GM19452 (cell line): ENCODE measurements around the gene KRT83.
"Not testable (repeated sequence)": the region's sequence is repeated elsewhere in the genome, so short reads cannot be mapped to it uniquely, and the experiment has no call there.

ENCODE experiments used
- ATAC-seq: cut with Tn5 transposase; IDR thresholded peaks from one replicate; pipeline ENCODE4 v1.9.1; 2021; ENCODE audit not compliant: unreplicated experiment

KRT83 gene

DNA sequence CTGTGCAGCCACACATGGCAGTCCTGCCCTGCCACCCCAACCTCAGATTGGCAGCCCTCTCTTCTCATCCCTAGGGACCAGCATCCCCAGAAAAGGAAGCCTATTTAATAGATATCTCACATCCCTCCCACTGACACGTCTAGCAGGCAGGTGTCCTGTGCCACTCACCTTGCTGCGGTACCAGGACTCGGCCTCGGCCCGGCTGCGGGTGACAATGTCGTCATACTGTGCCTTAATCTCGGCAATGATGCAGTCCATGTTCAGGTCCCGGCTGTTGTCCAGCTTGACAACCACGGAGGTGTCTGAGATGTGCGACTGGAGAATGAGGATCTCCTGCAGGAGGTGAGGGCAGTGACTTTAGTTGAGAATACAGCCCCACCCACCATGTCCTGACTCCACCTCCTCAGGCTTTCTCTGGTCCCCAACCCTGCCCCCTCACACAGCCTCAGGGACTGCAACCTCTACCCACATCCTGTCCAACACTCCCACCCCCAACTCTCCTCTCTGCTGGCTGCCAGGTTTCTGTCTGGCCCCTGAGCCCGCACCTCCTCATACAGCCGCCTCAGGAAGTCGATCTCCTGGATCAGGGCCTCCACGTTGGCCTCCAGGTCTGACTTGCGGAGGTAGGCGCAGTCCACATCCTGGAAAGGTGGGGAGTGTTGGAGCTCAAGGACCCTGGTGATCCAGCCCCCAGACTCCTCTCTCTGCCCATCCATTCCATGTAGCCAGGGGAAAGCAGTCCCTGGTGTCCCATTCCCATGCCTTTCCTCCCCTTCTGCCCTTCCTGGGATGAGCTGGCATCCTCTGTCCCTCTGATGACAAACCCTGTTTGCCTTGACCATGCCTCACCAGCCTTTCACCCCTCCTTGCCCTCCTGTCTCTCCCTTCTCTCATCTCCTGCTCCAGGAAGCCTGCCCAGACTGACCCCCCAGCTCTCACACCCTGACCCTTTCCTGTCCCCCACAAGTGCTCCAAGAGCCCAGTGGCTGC is 33.1 kb downstream of the KRT83 start:
- peak; percentile 93 for ATAC-seq

DNA sequence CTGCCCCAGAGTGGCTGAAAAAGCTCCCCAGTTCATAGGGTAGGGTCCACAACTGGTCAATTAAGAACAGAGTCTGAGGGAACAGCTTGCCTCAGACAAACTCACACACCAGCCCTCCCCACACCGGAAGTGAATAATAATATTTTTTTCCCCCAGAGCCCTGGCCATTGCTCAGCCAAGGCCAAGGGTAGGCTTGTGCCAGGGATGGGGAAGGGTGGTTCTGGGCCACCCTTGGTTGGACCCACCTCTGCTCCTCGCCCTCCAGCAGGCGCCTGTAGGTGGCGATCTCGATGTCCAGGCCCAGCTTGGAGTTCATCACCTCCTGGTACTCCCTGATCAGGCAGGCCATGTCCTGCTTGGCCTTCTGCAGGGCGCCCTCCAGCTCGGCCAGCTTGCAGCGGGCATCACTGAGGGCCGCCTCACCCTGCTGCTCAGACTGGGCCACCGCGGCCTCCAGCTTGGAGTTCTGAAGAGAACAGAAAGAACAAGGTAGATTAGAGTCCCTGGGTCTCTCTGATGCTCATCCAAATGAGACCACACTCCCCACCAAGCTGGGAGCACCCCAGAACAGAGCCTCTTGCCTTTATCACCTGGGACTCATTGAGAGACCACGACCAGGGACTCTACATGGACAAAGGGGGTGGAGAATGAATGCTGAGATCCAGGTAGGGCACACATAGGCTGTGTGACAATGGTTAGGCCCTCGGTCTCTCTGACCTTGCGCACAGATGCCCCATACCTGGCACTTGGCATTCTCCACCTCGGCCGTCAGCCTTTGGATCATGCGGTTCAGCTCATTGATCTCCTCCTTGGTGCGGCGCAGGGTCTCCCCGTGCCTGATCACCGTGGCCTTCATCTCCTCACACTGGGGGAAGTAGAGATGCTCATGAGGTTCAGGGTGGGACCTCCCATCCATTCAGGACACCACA is 34.1 kb downstream of the KRT83 start:
- ATAC-seq = not testable (repeated sequence)

DNA sequence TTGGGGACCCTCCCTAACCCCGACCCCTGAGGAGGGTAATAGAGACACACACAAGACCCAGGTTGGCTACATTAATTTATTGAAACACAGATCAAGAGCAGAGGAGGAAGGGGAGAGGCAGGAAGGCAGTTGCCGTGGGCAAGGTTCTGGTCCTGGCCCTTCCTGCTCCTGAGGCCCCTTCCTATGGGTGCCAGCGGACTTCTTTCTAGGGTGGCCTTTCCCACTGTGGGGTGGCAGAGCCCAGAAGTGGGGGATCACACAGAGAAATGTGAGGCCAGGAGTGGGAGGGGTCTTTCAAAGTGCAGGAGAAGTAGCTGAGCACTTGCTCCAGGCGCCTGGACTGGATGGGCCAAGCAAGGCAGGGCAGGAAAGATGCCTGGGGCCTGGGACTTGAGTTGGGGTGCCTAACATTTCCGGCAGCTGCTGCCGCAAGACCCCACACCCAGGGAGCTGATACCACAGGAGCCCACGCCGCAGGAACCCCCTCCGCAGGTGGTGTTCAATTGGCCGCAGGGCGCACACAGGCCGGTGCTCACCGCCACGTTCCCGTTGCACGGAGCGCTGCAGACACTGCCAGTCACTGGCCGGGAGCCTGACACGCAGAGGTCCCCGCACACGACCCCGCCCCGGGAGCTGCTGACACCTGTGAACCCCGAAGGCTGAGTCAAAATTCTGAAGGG is 35.2 kb downstream of the KRT83 start:
- no peak for ATAC-seq

DNA sequence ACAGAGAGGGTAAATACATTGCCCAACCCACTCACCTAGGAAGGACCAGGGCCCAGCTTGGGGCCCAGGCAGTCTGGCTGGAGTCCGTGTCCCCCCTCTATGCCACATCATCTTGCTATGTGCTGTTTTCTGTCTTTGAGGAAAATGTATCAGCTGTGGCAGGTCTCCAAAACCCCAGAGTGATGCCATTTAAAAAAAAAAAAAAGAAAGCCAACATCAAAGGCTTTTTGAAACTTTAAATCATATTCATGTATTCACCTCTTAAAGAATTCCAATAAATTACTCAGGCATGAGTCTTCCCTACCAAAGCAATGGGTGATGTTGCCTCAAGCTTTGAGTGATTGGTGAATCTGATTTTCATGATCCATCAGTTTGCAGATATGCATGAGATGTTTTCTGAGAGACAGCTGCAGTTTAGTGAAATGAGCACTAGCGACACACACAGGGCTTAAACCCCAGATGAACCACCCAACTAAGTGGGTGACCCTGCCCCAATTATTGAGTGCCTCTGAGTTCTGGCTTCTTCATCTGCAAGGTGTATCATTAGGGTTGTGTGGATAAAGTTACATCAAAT is 35.9 kb downstream of the KRT83 start:
- no peak for ATAC-seq

DNA sequence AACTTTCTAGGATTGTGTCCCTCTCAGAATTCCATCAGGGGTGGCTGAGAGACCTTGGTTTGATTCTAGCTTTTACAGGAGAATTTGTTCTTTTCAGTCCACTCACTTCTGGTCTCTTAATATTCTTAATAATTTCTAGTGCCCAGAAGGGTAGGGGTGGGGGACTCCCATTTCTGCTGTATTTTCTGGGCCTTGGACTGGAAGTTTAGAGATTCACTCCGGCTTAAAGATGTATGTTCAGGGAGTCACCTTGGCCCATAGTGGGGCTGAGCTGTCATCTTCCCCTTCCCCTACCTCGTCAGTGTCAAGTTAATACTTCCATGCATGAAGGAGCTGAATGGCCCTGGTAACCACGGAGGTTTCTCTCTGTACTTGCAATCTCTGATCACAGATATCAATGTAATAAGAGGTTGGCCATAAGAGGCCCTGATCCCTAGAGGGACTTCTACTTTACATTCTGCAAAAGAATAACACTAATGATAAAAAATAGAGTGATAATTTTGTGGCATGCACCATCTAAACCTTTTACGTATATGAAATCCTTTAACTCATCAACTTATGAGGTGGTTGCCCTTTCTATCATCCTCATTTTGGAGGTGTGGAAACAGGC is 36.5 kb downstream of the KRT83 start:
- ATAC-seq = no peak

DNA sequence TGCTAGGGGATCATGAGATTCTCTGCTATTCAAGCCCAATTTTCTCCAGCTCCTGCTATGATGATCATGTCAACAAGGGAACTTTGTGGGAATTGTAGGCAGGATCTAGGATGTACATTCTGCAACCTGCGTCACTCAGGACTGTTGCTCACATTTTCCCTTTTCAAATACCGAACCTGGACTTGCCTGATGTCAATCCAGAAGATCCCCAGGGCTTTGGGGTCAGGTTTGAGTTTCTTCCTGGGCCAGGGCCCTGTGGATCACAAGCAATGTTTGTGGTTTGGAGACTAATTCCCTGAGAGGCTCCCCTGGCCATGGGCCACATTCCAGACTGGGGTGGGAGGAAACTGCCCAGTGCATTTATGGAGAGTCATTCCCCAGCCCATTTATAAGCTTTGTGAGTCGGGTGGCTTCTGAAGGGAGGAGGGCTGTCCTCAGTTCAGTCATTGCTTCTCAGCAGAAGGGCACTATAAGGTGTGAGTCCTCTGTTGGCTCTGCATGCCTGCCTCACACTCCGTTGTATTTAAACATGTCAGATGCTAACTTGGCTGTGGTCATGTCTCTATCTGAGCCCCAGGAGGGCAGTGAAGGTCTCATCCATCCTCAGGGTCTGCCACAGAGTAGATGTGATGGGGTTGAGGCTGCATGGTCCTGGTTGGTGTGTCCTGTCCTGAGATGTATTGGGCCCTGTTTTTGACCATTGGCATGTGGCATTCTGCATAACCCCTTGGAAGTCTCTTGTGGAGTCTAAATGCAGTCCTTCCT is 40.2 kb downstream of the KRT83 start:
- no peak for ATAC-seq

DNA sequence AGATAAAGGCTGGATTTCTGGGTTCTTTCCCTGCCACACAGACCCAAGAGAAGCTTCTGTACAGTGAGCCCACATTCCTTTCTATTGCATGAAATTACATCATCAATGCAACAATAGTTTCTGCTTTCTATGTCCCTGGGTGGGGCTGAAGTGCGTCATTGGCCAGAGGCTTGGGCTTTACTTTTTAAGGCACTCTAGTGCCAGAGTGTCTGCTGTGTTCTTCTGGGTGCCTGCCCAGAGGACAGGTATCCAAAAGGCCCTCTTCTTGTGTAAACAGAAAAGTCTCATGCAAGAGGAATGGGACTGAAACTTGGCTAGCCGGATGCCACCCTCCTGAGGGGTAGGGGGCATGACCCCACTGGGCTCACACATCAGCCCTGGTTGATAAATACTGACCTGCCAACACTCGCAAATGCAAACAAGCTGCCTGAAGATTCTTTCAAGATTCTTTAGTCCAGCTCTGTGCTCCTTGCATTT is 40.8 kb downstream of the KRT83 start:
- no peak for ATAC-seq

DNA sequence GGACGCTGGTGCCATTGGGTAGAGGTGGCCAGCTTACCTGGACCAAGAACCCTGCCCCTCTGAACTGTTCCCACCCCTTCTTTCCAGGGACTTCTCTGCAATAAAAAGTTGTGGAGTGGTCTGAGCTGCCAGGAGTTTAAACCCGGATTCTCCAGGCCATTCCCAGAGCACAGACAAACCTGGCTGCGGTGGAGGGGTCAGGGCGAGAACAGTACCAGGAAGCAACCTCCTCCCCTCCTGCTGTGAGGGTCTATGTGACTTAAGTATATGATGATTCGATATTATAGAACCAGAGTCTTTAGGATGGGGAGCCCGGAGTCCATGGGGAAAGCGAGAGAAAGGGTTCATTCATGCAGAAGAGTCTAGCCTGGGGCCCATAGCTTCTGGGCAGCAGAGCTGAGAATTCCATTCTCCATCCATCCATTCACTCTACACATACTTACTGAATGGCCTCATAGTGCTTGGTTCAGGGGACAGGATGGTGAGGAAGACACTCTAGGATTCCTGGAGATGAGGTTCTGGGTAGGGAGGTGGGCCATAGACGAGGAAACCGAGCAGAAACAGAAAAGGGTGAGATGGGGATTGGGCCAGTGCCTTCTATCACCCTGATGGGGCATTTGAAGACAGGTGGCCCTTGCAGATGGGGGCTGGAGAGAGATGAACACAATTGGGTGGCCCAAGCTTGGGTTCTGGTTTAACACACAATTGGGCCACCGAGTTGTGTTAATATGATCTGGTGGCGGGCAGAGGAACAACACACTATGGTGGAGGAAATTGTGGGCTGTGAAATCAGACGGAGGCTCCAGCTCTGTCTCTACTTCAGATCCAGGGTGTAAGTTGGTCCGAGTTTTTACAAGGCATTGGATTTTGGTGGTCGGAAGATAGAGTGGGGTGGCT is 41.5 kb downstream of the KRT83 start:
- ATAC-seq = no peak

DNA sequence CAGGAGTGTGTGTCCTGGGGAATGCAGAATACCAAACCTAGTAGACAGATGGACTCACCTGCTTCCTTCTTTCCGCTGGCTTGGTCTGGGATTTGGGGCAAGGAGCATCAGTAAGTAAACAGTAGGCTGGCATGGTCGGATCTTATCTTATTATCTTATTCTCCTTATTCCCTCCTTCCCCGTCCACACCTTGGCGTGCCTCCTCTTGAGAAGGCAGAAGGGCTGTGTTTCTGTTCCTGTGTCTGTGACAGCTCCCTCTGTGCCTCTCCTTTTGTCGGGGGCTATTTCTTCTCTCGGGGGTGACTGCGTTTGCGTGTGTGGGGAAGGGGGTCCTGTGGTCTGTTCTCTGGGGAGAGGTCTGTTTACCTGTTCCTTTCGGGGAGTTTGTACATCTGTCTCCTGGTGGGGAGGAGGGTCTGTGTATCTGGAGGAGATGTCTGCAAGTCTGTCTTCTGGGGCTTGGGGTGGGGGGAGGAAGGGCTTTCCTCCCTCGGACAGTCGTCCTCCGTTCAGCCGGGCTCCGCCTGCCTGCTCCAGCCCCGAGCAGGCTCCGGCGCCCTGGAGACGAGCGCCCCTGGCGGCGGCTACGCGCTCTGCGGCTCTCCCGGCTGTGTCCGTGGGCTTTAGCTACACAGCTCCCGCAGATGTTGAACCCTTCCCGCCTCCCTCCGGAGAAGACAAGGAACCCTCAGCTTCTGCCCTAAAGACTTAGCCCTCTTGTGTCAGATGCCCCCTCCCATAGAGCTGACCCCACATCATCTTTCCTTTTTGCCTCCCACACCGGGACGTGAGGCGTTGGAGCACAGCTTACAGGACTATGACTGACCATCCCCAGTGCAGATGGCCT is 42.4 kb downstream of the KRT83 start:
- ATAC-seq = peak; percentile 67

DNA sequence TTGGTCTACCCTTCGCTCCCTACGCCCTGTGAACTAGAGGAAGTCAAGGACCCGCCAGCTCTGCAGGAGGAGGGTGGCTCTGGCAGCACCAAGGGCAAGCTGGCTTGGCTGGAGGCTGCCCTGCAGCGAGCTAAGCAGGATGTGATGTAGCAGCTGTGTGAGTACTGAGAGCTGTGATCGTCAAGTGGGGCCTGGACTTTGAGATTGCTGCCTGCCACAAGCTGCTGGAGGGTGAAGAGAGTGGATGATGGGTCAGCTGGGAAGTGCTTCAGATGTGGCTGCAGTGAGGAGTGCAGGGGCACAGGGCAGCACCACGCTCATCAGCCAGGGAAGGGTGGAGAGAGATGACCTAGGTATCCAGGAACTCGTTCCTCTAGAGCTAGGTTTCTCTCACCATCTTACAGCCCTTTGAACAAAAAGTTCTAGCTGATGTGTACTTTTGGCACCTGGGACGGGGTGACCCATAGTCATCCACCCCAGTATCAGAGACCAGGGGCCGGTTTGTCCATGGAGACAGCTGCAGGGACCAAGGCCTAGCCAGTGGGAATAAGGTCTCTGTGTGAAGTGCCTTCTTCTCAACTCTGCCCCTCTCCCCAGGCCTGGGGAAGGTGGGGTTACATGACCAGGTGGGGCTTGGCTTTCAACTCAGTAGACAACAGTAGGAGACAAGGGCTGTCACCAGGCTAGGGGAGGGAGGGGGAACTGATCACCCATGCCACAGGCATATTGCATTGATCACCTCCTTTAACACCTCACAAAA is 43.5 kb downstream of the KRT83 start:
- ATAC-seq = no peak

DNA sequence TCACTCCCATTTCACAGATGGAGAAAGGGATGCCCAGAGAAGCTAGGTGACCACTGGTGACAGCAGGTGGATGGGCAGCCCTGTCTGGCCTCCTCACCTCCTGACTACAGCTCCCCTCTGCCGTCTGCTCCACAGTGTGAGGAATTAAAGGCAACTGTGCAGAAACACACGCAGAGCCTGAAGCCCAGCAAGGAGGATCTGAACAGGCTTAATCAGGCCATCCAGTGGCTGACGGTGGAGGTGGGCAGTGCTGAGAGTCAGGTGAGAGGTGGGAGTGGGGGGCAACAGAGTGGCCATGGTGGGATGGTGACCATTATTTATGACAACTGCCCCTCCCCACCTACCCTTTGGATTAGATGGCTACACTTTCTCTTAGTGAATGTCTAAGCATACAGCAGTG is 45.5 kb downstream of the KRT83 start:
- no peak for ATAC-seq

DNA sequence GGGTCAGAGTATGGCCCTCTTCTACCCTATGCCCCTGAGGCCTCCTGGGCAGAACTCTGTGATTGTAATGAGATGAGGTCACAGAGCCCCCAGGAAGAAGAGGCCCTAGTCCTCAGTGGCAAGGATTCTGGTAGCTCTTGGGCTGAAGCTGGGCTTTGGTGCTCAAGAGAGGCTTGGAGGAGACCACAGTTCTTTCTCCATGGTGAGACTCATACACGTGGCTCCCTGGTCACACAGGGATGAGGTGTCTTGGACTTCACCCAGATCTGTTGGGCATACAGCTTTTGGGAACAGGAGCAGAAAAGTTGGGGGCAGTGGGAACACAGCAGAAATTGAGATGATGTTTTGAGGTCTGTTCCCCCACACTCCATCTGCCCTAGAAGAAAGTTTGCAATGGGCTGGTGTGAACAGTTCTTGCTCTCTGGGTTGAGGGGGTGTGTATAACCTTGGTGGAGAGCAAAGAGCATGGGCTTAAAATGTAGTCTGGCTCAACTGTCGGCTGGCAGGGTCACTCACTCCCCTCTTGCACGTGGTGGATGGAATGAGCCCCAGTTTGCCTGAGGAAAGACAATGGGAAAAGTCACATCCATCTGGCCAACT is 46.6 kb downstream of the KRT83 start, which contains the start of gene KRT86:
KRT86 (plus strand) TSS at position 125 of the 600 bp plus-strand sequence. CDS start 27,272 bp downstream, outside the sequence.
- ATAC-seq = no peak

DNA sequence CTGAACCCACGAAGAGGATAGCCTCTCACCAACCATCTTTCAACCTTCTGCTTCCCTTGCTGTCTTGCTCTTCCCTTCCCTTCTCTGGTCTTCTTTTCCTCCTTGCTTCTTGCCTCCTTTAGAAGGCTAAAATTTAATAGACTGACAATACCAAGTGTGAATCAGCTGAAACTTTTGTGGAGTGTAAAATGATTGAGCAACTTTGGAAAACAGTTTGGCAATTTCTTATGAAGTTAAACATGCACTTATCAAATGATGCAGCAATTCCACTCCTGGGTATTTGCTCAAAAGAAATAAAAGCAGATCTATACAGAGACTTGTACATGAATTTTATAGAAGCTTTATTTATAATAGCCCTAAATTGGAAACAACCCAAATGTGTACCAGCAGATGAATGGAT is 50.0 kb downstream of the KRT83 start:
- no peak for ATAC-seq

DNA sequence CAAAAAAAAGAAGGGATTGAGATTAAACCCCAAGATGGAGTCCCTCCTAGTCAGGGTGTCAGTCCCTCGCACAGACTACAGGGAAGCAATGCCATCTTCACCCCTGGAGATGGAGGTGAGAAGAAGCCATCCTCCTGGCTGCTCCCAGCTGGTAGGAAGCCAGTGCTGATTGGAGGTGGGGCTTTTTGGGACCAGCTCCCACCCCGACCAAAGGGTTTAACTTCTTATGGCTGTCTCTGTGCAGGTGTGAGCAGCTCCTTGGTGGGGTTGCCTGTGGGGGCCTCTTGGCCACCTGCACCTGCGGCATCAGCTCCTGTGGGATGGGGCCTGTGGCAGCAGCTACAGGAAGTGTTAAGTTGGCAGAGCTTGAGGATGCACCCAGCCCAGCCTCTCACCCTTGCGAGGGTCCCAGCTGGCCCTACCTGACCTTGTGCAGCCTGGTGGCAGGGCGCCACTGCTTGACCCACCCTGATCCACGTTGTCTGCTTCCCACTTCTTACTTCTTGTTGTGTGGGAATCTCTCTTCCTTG is 50.6 kb downstream of the KRT83 start:
- no peak for ATAC-seq

DNA sequence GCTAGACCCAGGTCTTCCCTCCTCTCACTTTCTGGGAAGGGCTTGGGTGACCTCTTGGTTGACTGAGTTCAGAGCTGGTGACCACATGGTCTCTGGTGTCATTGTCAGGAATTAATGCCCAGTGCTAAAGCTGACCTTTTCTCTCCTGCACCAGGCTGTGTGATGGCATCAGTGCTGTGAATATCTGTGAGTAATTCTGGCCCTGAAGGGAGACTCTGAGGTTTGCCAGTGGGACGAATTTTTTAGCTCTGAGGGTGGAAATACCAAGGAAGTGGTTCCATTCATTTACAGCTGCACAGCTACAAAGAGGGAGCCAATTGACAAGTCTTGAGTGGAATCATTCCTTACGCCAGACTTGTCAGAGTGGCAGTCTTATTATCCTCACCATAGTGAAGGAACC is 53.0 kb downstream of the KRT83 start:
- no peak for ATAC-seq

DNA sequence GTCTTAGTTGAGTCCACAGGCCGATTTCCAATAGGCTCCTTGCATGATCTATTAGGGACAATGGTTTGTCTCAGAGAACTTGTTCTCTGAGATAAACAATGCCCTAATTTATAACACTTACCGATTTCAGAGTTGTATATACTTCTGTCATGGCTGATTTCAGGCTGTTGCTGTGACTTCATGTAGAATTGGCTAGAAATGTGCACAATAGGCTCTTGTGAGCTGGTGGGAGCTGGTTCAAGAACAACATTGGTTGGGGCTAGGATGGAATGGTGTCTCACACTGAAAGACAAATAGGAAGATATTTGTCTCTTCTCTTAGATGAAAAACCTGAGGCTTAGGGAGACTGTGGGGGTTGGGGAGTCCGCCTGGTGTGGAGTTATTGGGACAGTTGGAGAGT is 53.5 kb downstream of the KRT83 start:
- ATAC-seq = no peak
